CD4-positive, alpha-beta T cell treated with Interleukin-1 beta for 1 hour (primary cell): ENCODE results near the gene AGPAT1.
"Not testable (repeated sequence)": the region's sequence is repeated elsewhere in the genome, so short reads cannot be mapped to it uniquely, and the experiment has no call there.

Source experiments
- DNase-seq, 2 donors: peaks; one replicate each; pipeline ENCODE4 v3.0.0-alpha.2; 2020 to 2022

AGPAT1 gene

GRCh38 chr6:32198345-32198696, 22.4 kb upstream of the AGPAT1 start:
- DNase-seq: no peak

GRCh38 chr6:32196682-32197616, 21.1 kb upstream of the AGPAT1 start:
- peak in 1 of 2 donors; percentile 62 for DNase-seq

GRCh38 chr6:32195902-32196681, 20.2 kb upstream of the AGPAT1 start:
- peak; percentile 78 to 88 for DNase-seq

DNA sequence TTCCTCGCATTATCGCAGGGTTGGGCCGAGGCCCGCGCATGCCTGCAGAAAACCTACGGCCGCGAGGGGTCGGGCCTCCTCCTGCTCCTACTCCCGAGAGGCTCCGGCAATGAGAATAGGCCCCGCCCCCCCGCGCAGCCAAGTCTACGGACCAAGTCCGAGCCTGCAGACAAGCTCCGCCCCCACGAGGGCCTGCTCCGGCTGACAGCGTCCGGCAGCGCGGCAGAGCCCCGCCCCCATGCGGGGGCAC, 19.7 kb upstream of the AGPAT1 start:
- peak; percentile 100 for DNase-seq

- peak in 1 of 2 donors; percentile 50 for DNase-seq
Observed at GRCh38 chr6:32194825-32195651, 19.2 kb upstream of the AGPAT1 start.

DNA sequence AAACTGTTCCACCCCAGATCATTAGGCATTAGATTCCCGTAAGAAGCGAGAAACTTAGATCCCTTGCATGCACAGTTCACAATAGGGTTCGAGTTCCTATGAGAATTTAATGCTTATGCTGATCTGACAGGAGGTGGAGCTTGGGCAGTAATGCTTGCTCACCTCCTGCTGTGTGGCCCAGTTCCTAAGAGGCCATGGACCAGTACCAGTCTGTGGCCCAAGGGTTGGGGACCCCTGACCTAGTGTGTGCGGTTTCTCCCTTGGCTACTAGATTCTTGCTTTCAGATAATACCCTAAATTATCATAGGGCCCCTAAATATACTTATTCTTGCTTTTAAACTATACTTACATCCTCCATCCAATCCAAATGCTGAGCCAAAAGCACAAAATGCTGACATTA, 18.5 kb upstream of the AGPAT1 start:
- no peak for DNase-seq

DNA sequence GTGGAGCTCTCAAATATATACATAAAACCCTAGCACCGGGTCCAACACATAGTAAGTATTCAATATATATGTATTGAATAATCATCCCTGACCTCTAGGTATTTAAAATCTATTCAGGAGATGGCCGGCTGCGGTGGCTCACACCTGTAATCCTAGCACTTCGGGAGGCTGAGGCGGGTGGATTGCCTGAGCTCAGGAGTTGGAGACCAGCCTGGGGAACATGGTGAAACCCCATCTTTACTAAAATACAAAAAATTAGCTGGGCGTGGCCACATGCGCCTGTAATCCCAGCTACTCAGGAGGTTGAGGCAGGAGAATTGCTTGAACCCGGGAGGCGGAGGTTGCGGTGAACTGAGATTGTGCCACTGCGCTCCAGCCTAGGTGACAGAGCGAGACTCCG, 17.2 kb upstream of the AGPAT1 start:
- not testable (repeated sequence) for DNase-seq

DNA sequence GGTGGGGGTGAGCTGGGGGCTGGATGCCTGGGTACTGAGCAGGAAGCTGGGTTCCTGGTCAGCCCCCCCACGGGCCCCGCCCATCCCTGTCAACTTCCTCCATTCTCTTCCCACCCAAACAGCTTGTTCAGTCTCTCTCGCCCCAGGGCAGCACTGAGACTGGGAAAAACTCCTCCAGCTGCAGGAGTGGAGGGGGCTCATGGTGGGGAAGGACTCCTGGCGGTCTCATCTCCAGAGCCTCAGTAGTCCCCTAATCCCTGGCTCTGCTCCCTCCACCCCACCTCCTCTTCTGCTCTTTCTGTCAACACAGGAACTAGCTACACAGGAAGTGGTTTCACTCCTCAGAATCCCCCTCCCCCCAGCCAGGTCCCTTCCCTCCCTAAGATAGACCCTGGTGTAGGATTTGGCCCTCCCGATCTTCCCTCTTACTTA, 16.7 kb upstream of the AGPAT1 start, which contains the start of gene GPSM3:
TSS of gene GPSM3 (minus strand) at position 36 of the 432 bp plus-strand sequence. CDS start 130 bp downstream, outside the sequence.
- peak; percentile 60 to 63 for DNase-seq

GRCh38 chr6:32191696-32192607, 16.1 kb upstream of the AGPAT1 start:
- peak; percentile 54 to 65 for DNase-seq

GRCh38 chr6:32190911-32191677, 15.2 kb upstream of the AGPAT1 start:
- no peak for DNase-seq

DNA sequence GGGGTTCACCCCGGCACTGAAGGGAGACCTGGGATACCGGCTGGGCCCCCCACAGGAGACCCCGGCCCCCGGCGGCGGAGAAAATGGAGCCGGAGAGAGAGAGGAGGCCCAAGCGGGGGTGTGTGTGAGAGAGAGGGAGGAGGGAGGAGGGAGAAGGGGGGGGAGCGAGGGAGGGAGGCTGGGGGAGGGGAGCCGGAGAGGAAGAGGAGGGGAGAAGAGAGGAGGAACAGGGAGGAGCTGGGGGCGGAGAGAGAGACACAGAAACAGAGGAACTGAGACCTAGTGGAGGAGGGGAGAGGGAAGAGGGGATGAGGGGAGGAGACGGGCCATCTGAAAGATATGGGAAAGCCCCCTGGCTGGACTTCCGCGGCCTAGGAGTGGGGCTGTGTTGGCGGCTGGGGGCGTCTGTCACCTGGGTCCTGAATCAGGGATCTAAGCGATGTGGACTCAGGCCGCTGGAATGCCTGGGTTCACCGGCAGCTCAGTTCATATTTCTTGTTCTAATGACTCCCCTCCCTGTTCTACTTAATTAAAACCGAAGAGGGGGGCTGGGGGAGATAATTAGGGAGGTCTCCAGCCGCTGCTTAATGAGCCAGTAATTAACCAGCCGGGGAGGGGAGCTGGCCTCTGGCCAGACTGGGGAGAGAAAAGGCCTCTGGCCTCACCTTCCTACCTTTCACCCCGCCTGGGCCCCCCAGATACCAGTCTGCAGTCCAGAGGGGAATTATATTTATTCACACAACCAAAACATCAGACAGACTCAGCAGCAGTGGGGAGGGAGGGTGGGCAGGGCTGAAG, 14.4 kb upstream of the AGPAT1 start, which contains the start of gene PBX2:
TSS of gene PBX2 (minus strand) at position 149 of the 798 bp plus-strand sequence. CDS start 287 bp downstream, outside the sequence.
- peak; percentile 91 to 93 for DNase-seq

DNA sequence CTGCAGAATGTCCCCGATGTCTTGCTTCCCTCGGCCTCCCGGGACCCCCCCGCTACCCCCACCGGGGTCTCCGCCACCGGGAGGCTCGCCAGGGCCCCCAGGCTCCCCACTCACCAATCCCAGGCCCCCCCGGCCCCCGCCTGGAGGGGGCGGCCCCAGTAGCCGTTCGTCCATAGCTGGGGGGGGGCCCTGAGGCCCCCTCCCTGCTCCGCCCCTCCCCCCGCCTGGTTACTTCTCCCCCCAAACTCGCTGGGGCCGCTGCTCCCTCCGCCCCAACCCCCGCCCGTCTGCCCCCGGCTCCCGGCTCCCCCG, 13.8 kb upstream of the AGPAT1 start:
- no peak for DNase-seq

DNA sequence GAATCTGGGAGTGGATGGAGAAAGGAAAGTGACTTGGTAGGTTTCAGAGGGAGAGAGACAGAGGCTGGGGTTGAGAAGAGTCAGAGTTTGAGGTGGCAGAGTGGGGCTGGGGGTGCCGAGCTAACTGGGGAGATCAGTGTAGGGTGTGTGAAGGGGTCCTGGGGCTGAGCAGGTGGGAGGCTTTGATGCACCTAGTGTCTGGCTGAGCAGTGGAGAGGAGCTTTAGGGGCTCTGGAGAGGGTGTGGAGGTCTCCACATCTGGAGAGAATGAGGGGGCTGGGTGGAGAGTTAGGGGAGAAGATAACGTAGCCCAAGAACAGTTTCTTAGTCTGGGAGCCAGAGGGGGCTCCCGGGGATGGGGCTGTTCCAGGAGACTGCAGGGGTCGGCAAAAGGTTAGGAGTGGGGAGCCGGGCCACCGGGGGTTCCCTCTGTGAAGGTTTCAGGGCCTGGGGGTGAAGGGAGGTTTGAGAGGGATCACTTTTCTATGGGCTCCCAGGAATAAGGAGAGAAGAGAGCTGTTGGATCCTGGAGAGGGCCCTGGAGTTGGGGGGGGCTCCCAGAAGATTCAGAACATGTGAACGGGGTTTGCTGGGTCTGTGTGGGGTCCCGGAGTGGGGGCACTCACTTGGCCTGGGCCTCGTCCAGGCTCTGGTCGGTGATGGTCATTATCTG, 13.3 kb upstream of the AGPAT1 start:
- DNase-seq: no peak

DNA sequence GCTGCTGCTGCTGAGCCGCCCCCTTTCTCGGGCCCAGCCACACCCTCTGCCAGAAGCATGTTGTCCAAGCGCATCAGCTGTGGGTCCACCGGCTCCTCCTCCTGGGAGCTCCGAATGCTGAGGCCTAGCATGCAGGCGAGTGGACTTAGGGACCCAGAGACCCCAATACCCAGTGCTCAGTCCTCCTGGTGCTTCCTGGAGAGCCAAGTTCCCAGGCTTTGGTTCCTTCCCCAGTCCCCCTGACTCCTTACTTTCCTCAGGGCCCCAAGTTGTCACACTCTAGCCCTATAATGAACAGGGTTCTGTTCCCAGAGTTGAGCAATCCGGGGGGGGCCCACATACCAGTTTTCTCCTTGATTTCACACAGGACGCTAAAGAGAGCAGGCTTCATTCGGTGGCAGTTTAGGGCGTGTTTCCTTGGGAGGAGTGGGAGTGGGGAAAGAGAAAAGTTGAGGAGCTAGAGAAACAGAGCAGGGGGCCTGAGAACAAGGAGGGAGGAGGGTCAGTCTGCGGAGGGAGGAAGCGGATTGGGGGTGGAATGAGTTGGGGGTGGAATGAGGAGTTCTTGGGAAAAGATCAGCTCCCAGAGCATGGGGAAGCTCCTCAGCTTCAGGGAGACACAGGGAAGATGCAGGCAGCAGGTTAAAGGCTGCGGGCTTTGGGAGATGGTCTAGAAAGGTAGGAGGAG, 12.6 kb upstream of the AGPAT1 start:
- no peak for DNase-seq

DNA sequence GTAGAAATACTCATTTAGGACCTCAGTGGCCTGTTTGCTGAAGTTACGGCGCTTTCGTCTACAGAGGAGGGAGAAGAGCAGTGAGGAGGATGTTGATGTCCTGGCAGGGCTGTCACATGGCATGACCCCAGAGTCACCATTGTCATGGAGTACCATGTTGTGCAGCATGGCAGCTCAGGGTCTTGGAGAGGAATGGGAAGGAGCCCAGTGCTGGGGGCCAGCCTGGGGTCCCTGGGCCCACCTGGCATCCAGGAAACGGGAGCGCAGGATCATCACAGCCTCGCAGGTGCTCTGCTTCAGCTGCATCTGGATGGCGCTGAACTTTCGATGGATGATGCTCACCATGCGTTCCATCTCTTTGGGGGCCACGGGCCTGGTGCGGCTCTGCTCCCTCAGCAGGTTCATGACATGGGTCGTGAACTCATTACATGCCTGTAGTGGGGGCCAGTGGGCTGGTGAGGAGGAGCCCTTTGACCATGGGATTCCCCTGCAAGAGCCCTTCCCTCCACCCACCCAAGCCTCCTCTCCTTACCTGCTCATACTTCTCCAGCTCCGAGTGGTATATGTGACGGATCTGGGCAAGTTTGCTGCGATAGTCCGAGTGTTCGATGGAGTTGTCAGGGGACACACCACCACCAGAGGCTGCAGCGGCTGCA, 12.0 kb upstream of the AGPAT1 start:
- not testable (repeated sequence) for DNase-seq

DNA sequence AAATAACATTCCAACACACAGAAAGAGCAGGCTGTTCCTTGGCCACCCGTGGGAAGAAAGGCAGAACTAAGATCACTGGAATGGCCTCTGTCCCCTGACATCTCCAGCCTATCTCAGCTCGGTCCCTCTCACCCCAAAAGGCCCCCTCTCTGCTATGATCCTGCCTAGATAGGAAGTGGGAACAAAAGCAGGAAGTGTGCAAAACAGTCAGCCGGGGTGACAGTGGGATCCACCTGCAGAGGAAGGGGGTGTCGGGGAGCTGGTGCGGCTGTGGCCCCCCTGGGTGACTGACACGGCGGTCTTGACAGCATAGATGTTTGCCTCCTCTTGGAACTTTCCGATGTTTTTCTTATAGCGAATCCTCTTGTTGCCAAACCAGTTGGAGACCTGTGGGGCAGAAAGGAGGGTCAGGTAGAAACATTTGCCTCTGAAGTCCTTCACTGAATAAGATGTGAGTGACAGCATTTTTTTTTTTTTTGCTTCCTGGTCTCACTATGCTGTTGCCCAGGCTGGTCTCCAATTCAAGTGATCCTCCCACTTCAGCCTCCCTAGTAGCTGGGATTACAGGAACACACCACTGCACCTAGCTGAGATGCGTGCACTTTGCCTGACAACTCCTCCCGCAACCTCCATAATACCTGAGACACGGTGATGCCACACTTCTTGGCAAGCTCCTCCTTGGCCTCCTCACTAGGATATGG, 11.3 kb upstream of the AGPAT1 start:
- no peak for DNase-seq

DNA sequence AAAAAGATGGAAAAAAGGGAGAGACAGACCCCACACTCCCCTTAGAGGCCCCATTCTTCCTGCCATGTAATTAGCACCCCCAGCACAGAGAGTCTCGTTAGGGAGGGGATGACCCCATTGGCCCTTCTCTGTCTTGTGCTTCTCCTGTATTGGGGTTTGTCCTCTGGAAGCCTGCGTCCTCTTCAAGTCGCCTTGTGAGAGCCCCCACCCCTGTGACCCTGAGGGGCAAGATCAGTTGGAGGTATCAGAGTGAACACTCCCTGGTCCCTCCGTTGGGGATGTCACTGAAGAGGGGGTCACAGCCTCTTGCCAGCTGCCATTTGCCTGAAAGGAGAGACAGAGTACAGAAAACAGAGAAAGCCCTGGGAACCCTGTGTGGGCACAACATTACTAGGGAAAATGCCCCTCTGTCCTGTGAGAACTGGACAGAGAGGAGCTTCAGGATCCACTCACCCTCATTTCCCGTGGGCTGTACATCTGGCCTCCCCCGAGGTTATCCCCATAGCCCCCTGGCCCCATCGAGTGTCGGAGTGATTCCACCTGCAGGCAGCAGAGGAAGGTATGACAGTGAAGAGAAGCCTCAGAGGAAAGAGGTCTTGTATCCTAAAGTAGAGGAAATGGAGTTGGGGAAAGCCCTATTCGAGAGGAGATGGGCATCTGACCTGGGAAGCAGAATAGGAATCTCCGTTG, 10.4 kb upstream of the AGPAT1 start:
- DNase-seq: not testable (repeated sequence)
